ENCODE results near the gene TAS2R20.

DNA sequence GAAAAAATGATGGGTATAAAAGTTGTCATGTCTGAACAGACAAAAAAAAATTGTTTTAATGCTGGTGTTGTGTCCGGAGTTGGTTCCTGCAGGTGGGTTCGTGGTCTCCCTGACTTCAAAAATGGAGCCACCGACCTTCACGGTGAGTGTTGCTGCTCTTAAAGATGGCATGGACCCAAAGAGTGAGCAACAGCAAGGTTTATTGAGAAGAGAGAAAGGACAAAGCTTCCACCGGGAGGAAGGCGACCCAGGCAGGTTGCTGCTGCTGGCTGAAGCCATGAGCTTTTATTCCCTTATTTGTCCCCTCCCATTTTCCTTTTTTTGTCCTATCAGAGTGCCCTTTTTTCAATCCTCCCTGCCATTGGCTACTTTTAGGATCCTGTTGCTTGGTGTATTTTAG, 33.2 kb upstream of the TAS2R20 start, which contains the start of gene TAS2R31:
- TF ChIP-seq POLR2AphosphoS5 (IDR thresholded peaks at IDR 0.05; ENCODE audit: low read depth, low read length) (no peak), SIN3A (IDR thresholded peaks at IDR 0.05; ENCODE audit: borderline replicate concordance, insufficient read depth, low read length) (no peak), FOXP2 (optimal IDR thresholded peaks at IDR 0.05; ENCODE audit: borderline replicate concordance, extremely low read depth, extremely low read length, insufficient read depth) (no peak), TAF1 (IDR thresholded peaks at IDR 0.05; ENCODE audit: borderline replicate concordance, insufficient read depth, low read length) (no peak)
